H1 (cell line): ENCODE data around the gene LRRK1. TPM values are rescaled to one million over a fixed set of nuclear protein-coding genes. Genes with fewer than 3 reads are reported as not detected.
"Not testable (repeated sequence)": the region's sequence is repeated elsewhere in the genome, so short reads cannot be mapped to it uniquely, and the experiment has no call there.

ENCODE experiments used
- CTCF ChIA-PET: fragments of 300-600 bp; sonication (Branson Sonifier 250); formaldehyde crosslinking; loops from one replicate; lab custom pipeline; 2021; ENCODE audit not compliant: partially characterized antibody; lab: Charles Lee
- POLR2A ChIA-PET: fragments of 300-600 bp; sonication (Branson Sonifier 250); formaldehyde crosslinking; loops from one replicate; lab custom pipeline; 2021; ENCODE audit warnings: inconsistent platforms; ENCODE audit not compliant: partially characterized antibody; lab: Charles Lee
- DNase-seq, 2 experiments: peaks; one replicate each; pipeline versions ENCODE4 v3.0.0 to v3.0.0-alpha.2; 2010 to 2022; ENCODE audit warnings: low spot score in 2 of 2, low read depth in 1 of 2, mixed read lengths in 1 of 2
- FAIRE-seq: peaks from 2 replicates; lab custom pipeline; 2011; peaks lifted over from hg19 to GRCh38; lab: Jason Lieb, UNC
- H2AFZ ChIP-seq: 2 replicates; pipeline ENCODE4 v1.8.1; 2012; ENCODE audit warnings: low read length, inconsistent platforms
- H2AK5ac ChIP-seq: 2 replicates; pipeline ENCODE4 v1.6.1; 2013; ENCODE audit warnings: low read depth, low read length
- H2BK120ac ChIP-seq: replicated peaks from 2 replicates; pipeline ENCODE3; 2013; ENCODE audit warnings: low read depth, low read length, inconsistent platforms
- H2BK12ac ChIP-seq: 2 replicates; pipeline ENCODE4 v1.6.1; 2013; ENCODE audit warnings: low read depth, low read length
- H2BK15ac ChIP-seq: 2 replicates; pipeline ENCODE4 v1.6.1; 2013; ENCODE audit warnings: low read length
- H2BK20ac ChIP-seq: 2 replicates; pipeline ENCODE4 v1.6.1; 2013; ENCODE audit warnings: low read length
- H2BK5ac ChIP-seq: 2 replicates; pipeline ENCODE4 v1.6.1; 2013; ENCODE audit warnings: low read depth, low read length
- H3K14ac ChIP-seq: 2 replicates; pipeline ENCODE4 v1.6.1; 2013; ENCODE audit warnings: inconsistent platforms; ENCODE audit not compliant: insufficient read length
- H3K18ac ChIP-seq: 2 replicates; pipeline ENCODE4 v1.6.1; 2013; ENCODE audit warnings: low read length; ENCODE audit errors: extremely low read depth
- H3K23ac ChIP-seq: 2 replicates; pipeline ENCODE4 v1.6.1; 2013; ENCODE audit warnings: inconsistent platforms; ENCODE audit not compliant: insufficient read length
- H3K23me2 ChIP-seq: 2 replicates; pipeline ENCODE4 v1.6.1; 2013; ENCODE audit warnings: low read depth, low read length
- H3K27ac ChIP-seq: 2 replicates; pipeline ENCODE4 v1.6.1; 2011; ENCODE audit warnings: low read depth, low read length, inconsistent platforms
- H3K27me3 ChIP-seq, 4 experiments: replicated peaks in 1 of 4; 1 replicate in 1 of 4; 2 replicates in 3 of 4; pipeline versions ENCODE4 v1.6.1 to v1.8.1; 2011 to 2013; ENCODE audit warnings: low read length in 3 of 4, mild to moderate bottlenecking in 3 of 4, inconsistent platforms in 2 of 4, mixed read lengths in 2 of 4, moderate library complexity in 1 of 4; ENCODE audit not compliant: control insufficient read depth in 3 of 4, insufficient read depth in 3 of 4; ENCODE audit errors: extremely low read depth in 1 of 4
- H3K36me3 ChIP-seq, 4 experiments: 2 replicates each; pipeline versions ENCODE4 v1.6.1 to v1.8.1; 2011 to 2013; ENCODE audit warnings: mild to moderate bottlenecking in 4 of 4, low read length in 3 of 4, moderate library complexity in 2 of 4, control low read depth in 1 of 4, inconsistent platforms in 1 of 4; ENCODE audit not compliant: insufficient read depth in 4 of 4, control insufficient read depth in 2 of 4
- H3K4ac ChIP-seq: replicated peaks from 2 replicates; pipeline ENCODE3; 2013; ENCODE audit warnings: low read length, low read depth, mixed read lengths, inconsistent platforms; ENCODE audit not compliant: insufficient read length
- H3K4me1 ChIP-seq, 4 experiments: replicated peaks in 1 of 4; 1 replicate in 1 of 4; 2 replicates in 3 of 4; pipeline versions ENCODE4 v1.6.1 to v1.8.1; 2011 to 2013; ENCODE audit warnings: low read length in 3 of 4, inconsistent platforms in 2 of 4, mixed read lengths in 1 of 4; ENCODE audit not compliant: insufficient read depth in 4 of 4, control insufficient read depth in 3 of 4
- H3K4me2 ChIP-seq, 2 experiments: 2 replicates each; pipeline versions ENCODE4 v1.6.1 to v1.8.1; 2011 to 2013; ENCODE audit warnings: low read depth in 2 of 2, low read length in 2 of 2, control low read depth in 1 of 2, inconsistent platforms in 1 of 2, mild to moderate bottlenecking in 1 of 2; ENCODE audit not compliant: insufficient read depth in 1 of 2
- H3K4me3 ChIP-seq, 4 experiments: fragments of 200-600, 300-600 bp in 1 of 4; sonication (generic), shearing (Covaris generic), sonication (Bioruptor Twin) in 1 of 4; 2 replicates each; pipeline versions ENCODE4 v1.5.1 to v1.8.1; 2011 to 2016; ENCODE audit warnings: low read length in 4 of 4, low read depth in 3 of 4, control low read depth in 2 of 4, inconsistent platforms in 2 of 4, mild to moderate bottlenecking in 2 of 4, mixed read lengths in 1 of 4, moderate library complexity in 1 of 4; ENCODE audit not compliant: insufficient read depth in 2 of 4; ENCODE audit errors: extremely low read depth in 1 of 4
- H3K56ac ChIP-seq: replicated peaks from 2 replicates; pipeline ENCODE3; 2013; ENCODE audit warnings: low read depth, mild to moderate bottlenecking, mixed read lengths, low read length, inconsistent platforms; ENCODE audit not compliant: insufficient read length
- H3K79me1 ChIP-seq: 2 replicates; pipeline ENCODE4 v1.6.1; 2013; ENCODE audit warnings: low read depth, low read length, control low read depth
- H3K79me2 ChIP-seq, 2 experiments: 2 replicates each; pipeline versions ENCODE4 v1.6.1 to v1.8.1; 2012 to 2013; ENCODE audit warnings: low read length in 2 of 2, mild to moderate bottlenecking in 2 of 2, inconsistent platforms in 1 of 2; ENCODE audit not compliant: insufficient read depth in 2 of 2, control insufficient read depth in 1 of 2
- H3K9ac ChIP-seq, 4 experiments: replicated peaks in 1 of 4; 1 replicate in 1 of 4; 2 replicates in 3 of 4; pipeline versions ENCODE4 v1.6.1 to v1.8.1; 2011 to 2013; ENCODE audit warnings: low read depth in 3 of 4, low read length in 3 of 4, control low read depth in 2 of 4, mild to moderate bottlenecking in 2 of 4, moderate library complexity in 2 of 4, inconsistent platforms in 1 of 4; ENCODE audit errors: extremely low read depth in 1 of 4
- H3K9me3 ChIP-seq, 2 experiments: 2 replicates each; pipeline versions ENCODE4 v1.6.1 to v1.8.1; 2012 to 2013; ENCODE audit warnings: mild to moderate bottlenecking in 2 of 2, moderate library complexity in 2 of 2, control low read depth in 1 of 2, inconsistent platforms in 1 of 2, low read depth in 1 of 2, low read length in 1 of 2, mixed read lengths in 1 of 2; ENCODE audit not compliant: insufficient read depth in 2 of 2
- H4K20me1 ChIP-seq, 2 experiments: replicated peaks in 1 of 2; 2 replicates each; pipeline versions ENCODE3 to v1.8.1; 2011 to 2013; ENCODE audit warnings: inconsistent platforms in 2 of 2, low read length in 2 of 2, mild to moderate bottlenecking in 1 of 2; ENCODE audit not compliant: insufficient read depth in 2 of 2, control insufficient read depth in 1 of 2
- H4K5ac ChIP-seq: 2 replicates; pipeline ENCODE4 v1.6.1; 2013; ENCODE audit warnings: low read length, low read depth, mixed read lengths, inconsistent platforms; ENCODE audit not compliant: insufficient read length
- H4K8ac ChIP-seq: 2 replicates; pipeline ENCODE4 v1.8.0; 2013; ENCODE audit warnings: mild to moderate bottlenecking, moderate library complexity, low read length, inconsistent platforms; ENCODE audit not compliant: insufficient read depth; ENCODE audit errors: extremely low read depth
- H4K91ac ChIP-seq: replicated peaks from 2 replicates; pipeline ENCODE3; 2013; ENCODE audit warnings: low read length, mixed read lengths, inconsistent platforms; ENCODE audit not compliant: insufficient read length
- WGBS, 2 experiments: shearing (Covaris generic) in 1 of 2; methylation state at CpG; one replicate each; pipeline versions ENCODE4 v1.1.6 to v1.1.7; 2013 to 2015; ENCODE audit warnings: low lambda C conversion rate in 2 of 2, mixed read lengths in 2 of 2, inconsistent platforms in 1 of 2, low coverage in 1 of 2, missing lambda C conversion rate in 1 of 2; ENCODE audit not compliant: insufficient replicate concordance in 2 of 2, insufficient coverage in 1 of 2, insufficient read length in 1 of 2; ENCODE audit errors: extremely low coverage in 1 of 2, missing lambda C conversion rate in 1 of 2; 5-methylcytosine and 5-hydroxymethylcytosine counted together
- polyA plus RNA-seq, 7 experiments: library from polyadenylated mRNA; depleted of rRNA in 3 of 7; stranded (reverse) in 5 of 7; unstranded in 2 of 7; fragments of >200 nt in 5 of 7; fragments of 200-250 nt in 2 of 7; gene quantifications; 1 replicate in 5 of 7; 2 replicates in 1 of 7; 4 replicates in 1 of 7; pipeline versions ENCODE4 v1.2.1 to v1.2.3, GENCODE V29; 2011 to 2013; ENCODE audit warnings: missing spikeins in 2 of 7, mixed read lengths in 2 of 7
- total RNA-seq: library from RNA; stranded (reverse); fragmentation: NEBNext Ultra II Directional; extraction: Animal tissue kit (Norgen Biotek cat#: 25700); gene quantifications from 2 replicates; pipeline ENCODE4 v1.2.1, GENCODE V29; 2021

LRRK1 gene
- total and polyA plus RNA-seq, 2 of the 8 experiments (the other 6 are each of a cell fraction or from before 2014, with no cell fraction given), result 1.2 to 3.6 TPM

DNA sequence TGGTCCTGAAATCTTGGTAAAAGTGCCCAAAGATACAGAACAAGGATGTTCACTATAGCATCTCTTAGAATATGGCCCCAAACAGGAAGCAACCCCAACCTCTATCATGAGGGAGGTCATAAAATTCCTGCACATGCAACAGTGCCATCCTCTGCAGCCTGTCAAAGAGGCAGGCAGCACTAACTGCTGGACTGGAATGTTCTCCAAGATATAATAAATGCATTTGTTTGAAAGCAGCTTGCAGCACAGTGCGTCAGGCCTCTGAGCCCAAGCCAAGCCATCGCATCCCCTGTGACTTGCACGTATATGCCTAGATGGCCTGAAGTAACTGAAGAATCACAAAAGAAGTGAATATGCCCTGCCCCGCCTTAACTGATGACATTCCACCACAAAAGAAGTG lies 153.1 kb downstream of the LRRK1 start:
- peak overlapping the region; percentile 46 for H3K4ac ChIP-seq
- H3K27me3 ChIP-seq, H3K56ac ChIP-seq, H4K8ac ChIP-seq, DNase-seq, H2BK15ac ChIP-seq, H3K36me3 ChIP-seq, H3K9ac ChIP-seq, H3K23ac ChIP-seq, POLR2A ChIA-PET, H3K14ac ChIP-seq, H3K18ac ChIP-seq, H3K23me2 ChIP-seq, H3K4me3 ChIP-seq, H3K79me1 ChIP-seq, H3K79me2 ChIP-seq, H3K4me2 ChIP-seq, H3K9me3 ChIP-seq, H4K20me1 ChIP-seq, H2AFZ ChIP-seq, H4K5ac ChIP-seq, FAIRE-seq, H3K27ac ChIP-seq: not testable (repeated sequence)
- H2BK5ac ChIP-seq, result peak overlapping the region; percentile 99; the same call in 1 of the 2 replicates
- peak overlapping the region; percentile 99; the same call in 1 of the 2 replicates for H2BK12ac ChIP-seq
- H2AK5ac ChIP-seq, result peak overlapping the region; percentile 68; the same call in 1 of the 2 replicates
- CTCF ChIA-PET, result interaction anchor here (1.3 to 2.2 kb wide), 3 partner anchors 14 to 42 kb away, joined by 5 to 7 read pairs (median 5); no protein-coding TSS in a partner anchor
- H4K91ac ChIP-seq, result peak overlapping the region; percentile 75
- peak overlapping the region; percentile 100; the same call in 1 of the 2 replicates for H2BK20ac ChIP-seq
- peak overlapping the region; percentile 98 for H2BK120ac ChIP-seq
- peaks cover 22 to 38% (median 27%) of the 10 kb centered on the region in 4 experiments for H3K4me1 ChIP-seq
- WGBS, 2 experiments, result 90% methylated on average over 4 of the region's 4 CpGs; no CpG with 5 or more reads in 1 of the 2 experiments
